SK-N-SH treated with all-trans-retinoic acid at 6 μM for 48 hours (cell line): ENCODE data around the gene WDR55.

Source experiments
- ATAC-seq: fragments of 200-7000 bp; cut with Tn5 transposase; 3 replicates; pipeline ENCODE4 v1.9.1; 2020; ENCODE audit warnings: mild to moderate bottlenecking, moderate library complexity
- ARNTL ChIP-seq: fragments of 450-650 bp; formaldehyde crosslinking; IDR thresholded peaks from 2 replicates; pipeline ENCODE4 v1.5.0; 2020; ENCODE audit warnings: low read depth, mild to moderate bottlenecking, moderate library complexity, borderline replicate concordance
- BACH2 ChIP-seq: fragments of 250-450 bp; sonication (Bioruptor Pico); IDR thresholded peaks from 2 replicates; pipeline ENCODE4 v1.9.0; 2021; ENCODE audit warnings: mild to moderate bottlenecking, borderline replicate concordance
- CSDC2 ChIP-seq: fragments of 250-450 bp; sonication (Bioruptor Pico); IDR thresholded peaks from 2 replicates; pipeline ENCODE4 v1.5.0; 2020; ENCODE audit warnings: mild to moderate bottlenecking, moderate library complexity
- ESRRG ChIP-seq: fragments of 250-450 bp; sonication (Bioruptor Pico); IDR thresholded peaks from 2 replicates; pipeline ENCODE4 v1.6.1; 2021; ENCODE audit warnings: mild to moderate bottlenecking
- GLIS3 ChIP-seq: fragments of 250-450 bp; sonication (Bioruptor Pico); IDR thresholded peaks from 2 replicates; pipeline ENCODE4 v1.5.0; 2020; ENCODE audit warnings: mild to moderate bottlenecking, moderate library complexity
- ISL1 ChIP-seq: fragments of 250-450 bp; sonication (Bioruptor Pico); IDR thresholded peaks from 2 replicates; pipeline ENCODE4 v2.1.2; 2022; ENCODE audit warnings: mild to moderate bottlenecking, moderate library complexity
- OSR1 ChIP-seq: fragments of 250-450 bp; sonication (Bioruptor Pico); IDR thresholded peaks from 2 replicates; pipeline ENCODE4 v1.8.0; 2022; ENCODE audit warnings: moderate library complexity, mild to moderate bottlenecking, inconsistent platforms
- PPARA ChIP-seq: fragments of 250-450 bp; sonication (Bioruptor Pico); IDR thresholded peaks from 2 replicates; pipeline ENCODE4 v1.5.0; 2020; ENCODE audit warnings: mild to moderate bottlenecking, borderline replicate concordance
- RARB ChIP-seq: fragments of 250-450 bp; sonication (Bioruptor Pico); IDR thresholded peaks from 2 replicates; pipeline ENCODE4 v1.8.0; 2021; ENCODE audit warnings: mild to moderate bottlenecking, moderate library complexity
- SNAI2 ChIP-seq: fragments of 250-450 bp; sonication (Bioruptor Pico); IDR thresholded peaks from 2 replicates; pipeline ENCODE4 v1.5.0; 2020; ENCODE audit warnings: mild to moderate bottlenecking, moderate library complexity
- TOX ChIP-seq: fragments of 250-450 bp; sonication (Bioruptor Pico); IDR thresholded peaks from 2 replicates; pipeline ENCODE4 v1.8.0; 2021; ENCODE audit warnings: mild to moderate bottlenecking, moderate library complexity, borderline replicate concordance
- ZC3H10 ChIP-seq: fragments of 250-450 bp; sonication (Bioruptor Pico); IDR thresholded peaks from 2 replicates; pipeline ENCODE4 v1.5.1; 2021; ENCODE audit warnings: mild to moderate bottlenecking, moderate library complexity
- ZFP3 ChIP-seq: fragments of 250-450 bp; sonication (Bioruptor Pico); IDR thresholded peaks from 2 replicates; pipeline ENCODE4 v1.5.0; 2020; ENCODE audit warnings: mild to moderate bottlenecking, moderate library complexity
- ZFP30 ChIP-seq: fragments of 450-650 bp; formaldehyde crosslinking; IDR thresholded peaks from 2 replicates; pipeline ENCODE4 v1.5.0; 2022; ENCODE audit warnings: mild to moderate bottlenecking, moderate library complexity
- ZNF565 ChIP-seq: fragments of 450-650 bp; formaldehyde crosslinking; conservative IDR thresholded peaks from 2 replicates; pipeline ENCODE4 v1.5.0; 2020; ENCODE audit warnings: low read depth, mild to moderate bottlenecking, moderate library complexity
- ZNF70 ChIP-seq: fragments of 450-650 bp; formaldehyde crosslinking; IDR thresholded peaks from 2 replicates; pipeline ENCODE4 v1.5.0; 2020; ENCODE audit warnings: mild to moderate bottlenecking, moderate library complexity
- ZNF8 ChIP-seq: fragments of 450-650 bp; formaldehyde crosslinking; IDR thresholded peaks from 2 replicates; pipeline ENCODE4 v1.5.0; 2020; ENCODE audit warnings: mild to moderate bottlenecking, moderate library complexity
- TF ChIP-seq, protein P1 (sequence below): fragments of 250-450 bp; sonication (Bioruptor Pico); IDR thresholded peaks from 2 replicates; pipeline ENCODE4 v1.5.1; 2021; ENCODE audit warnings: mild to moderate bottlenecking, moderate library complexity
- TF ChIP-seq, protein P2 (sequence below): fragments of 250-450 bp; sonication (Bioruptor Pico); IDR thresholded peaks from 2 replicates; pipeline ENCODE4 v1.8.0; 2021; ENCODE audit warnings: low read depth, mild to moderate bottlenecking, moderate library complexity, borderline replicate concordance
- TF ChIP-seq, protein P3 (sequence below): fragments of 250-450 bp; sonication (Bioruptor Pico); IDR thresholded peaks from 2 replicates; pipeline ENCODE4 v1.5.1; 2020; ENCODE audit warnings: low read depth, mild to moderate bottlenecking, moderate library complexity
- TF ChIP-seq, protein P4 (sequence below): fragments of 250-450 bp; sonication (Bioruptor Pico); IDR thresholded peaks from 2 replicates; pipeline ENCODE4 v1.8.0; 2020; ENCODE audit warnings: mild to moderate bottlenecking, moderate library complexity, borderline replicate concordance
- TF ChIP-seq, protein P5 (sequence below): fragments of 250-450 bp; sonication (Bioruptor Pico); IDR thresholded peaks from 2 replicates; pipeline ENCODE4 v1.5.0; 2020; ENCODE audit warnings: mild to moderate bottlenecking, moderate library complexity

WDR55 gene

DNA sequence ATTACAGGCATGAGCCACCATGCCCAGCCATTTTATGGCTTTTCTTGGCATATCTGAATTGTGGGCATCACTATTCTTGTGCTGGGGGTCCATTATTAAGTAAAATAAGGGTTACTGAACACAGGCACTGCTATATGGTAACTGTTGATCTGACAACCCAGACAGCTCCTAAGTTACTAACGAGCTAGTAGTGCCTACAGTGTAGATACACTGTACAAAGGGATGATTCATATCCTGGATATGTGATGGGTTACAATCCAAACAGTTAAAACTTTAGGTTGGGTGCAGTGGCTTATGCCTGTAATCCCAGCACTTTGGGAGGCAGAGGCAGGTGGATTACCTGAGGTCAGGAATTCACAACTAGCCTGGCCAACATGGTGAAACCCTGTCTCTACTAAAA is 36.0 kb upstream of the WDR55 start:
- TF ChIP-seq ARNTL (no peak), ZNF565 (CRISPR knock-in tag) (no peak), ZFP3 (CRISPR knock-in tag) (no peak), ZNF70 (CRISPR knock-in tag) (no peak), OSR1 (no peak), ISL1 (no peak), ZC3H10 (CRISPR knock-in tag) (no peak), TOX (CRISPR knock-in tag) (no peak), SNAI2 (CRISPR knock-in tag) (no peak), PPARA (CRISPR knock-in tag) (no peak)
- TF ChIP-seq, protein P1, sequence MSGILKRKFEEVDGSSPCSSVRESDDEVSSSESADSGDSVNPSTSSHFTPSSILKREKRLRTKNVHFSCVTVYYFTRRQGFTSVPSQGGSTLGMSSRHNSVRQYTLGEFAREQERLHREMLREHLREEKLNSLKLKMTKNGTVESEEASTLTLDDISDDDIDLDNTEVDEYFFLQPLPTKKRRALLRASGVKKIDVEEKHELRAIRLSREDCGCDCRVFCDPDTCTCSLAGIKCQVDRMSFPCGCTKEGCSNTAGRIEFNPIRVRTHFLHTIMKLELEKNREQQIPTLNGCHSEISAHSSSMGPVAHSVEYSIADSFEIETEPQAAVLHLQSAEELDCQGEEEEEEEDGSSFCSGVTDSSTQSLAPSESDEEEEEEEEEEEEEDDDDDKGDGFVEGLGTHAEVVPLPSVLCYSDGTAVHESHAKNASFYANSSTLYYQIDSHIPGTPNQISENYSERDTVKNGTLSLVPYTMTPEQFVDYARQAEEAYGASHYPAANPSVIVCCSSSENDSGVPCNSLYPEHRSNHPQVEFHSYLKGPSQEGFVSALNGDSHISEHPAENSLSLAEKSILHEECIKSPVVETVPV (CRISPR knock-in tag), result no peak
- TF ChIP-seq, protein P2, sequence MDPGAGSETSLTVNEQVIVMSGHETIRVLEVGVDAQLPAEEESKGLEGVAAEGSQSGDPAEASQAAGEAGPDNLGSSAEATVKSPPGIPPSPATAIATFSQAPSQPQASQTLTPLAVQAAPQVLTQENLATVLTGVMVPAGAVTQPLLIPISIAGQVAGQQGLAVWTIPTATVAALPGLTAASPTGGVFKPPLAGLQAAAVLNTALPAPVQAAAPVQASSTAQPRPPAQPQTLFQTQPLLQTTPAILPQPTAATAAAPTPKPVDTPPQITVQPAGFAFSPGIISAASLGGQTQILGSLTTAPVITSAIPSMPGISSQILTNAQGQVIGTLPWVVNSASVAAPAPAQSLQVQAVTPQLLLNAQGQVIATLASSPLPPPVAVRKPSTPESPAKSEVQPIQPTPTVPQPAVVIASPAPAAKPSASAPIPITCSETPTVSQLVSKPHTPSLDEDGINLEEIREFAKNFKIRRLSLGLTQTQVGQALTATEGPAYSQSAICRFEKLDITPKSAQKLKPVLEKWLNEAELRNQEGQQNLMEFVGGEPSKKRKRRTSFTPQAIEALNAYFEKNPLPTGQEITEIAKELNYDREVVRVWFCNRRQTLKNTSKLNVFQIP (CRISPR knock-in tag), result no peak
- TF ChIP-seq, protein P3, sequence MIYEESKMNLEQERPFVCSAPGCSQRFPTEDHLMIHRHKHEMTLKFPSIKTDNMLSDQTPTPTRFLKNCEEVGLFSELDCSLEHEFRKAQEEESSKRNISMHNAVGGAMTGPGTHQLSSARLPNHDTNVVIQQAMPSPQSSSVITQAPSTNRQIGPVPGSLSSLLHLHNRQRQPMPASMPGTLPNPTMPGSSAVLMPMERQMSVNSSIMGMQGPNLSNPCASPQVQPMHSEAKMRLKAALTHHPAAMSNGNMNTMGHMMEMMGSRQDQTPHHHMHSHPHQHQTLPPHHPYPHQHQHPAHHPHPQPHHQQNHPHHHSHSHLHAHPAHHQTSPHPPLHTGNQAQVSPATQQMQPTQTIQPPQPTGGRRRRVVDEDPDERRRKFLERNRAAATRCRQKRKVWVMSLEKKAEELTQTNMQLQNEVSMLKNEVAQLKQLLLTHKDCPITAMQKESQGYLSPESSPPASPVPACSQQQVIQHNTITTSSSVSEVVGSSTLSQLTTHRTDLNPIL (CRISPR knock-in tag), result no peak
- TF ChIP-seq, all 23 proteins: peak for 0
- ATAC-seq, result no peak

DNA sequence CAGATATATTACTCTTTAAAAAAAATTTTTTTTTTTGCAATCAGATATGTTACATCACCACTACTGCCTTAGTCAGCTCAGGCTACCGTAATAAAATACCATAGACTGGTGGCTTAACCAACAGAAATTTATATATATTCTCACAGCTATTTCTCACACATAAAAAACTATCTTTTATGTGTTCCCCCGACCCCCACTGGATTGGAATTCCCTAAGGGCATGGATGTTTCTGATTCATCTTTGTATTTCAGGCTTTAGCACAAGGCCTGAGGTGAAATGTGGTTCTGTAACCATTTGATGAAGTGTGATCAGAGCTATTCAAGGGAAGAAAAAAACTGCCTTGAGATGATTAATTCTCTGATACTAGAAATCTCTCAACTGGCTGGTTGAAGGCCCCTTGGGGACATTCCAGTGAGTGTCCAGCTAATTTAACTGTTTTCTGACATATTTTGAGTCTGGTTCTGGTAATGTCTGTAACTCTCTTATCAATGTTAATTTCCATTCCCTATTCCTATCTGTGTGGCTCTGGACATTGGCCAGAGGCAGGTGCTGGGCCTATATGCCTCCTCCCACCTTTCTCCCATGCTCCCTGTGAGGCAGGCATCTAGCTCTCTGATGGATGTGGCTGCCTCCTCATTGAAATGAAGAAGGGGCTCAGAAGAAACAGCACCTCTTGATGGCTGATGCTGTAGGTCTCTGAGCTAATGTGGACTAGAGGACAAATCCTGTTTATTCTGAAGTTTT is 34.2 kb upstream of the WDR55 start:
- ATAC-seq, result no peak
- TF ChIP-seq CSDC2 (CRISPR knock-in tag) (no peak), PPARA (CRISPR knock-in tag) (no peak)
- TF ChIP-seq, protein P4, sequence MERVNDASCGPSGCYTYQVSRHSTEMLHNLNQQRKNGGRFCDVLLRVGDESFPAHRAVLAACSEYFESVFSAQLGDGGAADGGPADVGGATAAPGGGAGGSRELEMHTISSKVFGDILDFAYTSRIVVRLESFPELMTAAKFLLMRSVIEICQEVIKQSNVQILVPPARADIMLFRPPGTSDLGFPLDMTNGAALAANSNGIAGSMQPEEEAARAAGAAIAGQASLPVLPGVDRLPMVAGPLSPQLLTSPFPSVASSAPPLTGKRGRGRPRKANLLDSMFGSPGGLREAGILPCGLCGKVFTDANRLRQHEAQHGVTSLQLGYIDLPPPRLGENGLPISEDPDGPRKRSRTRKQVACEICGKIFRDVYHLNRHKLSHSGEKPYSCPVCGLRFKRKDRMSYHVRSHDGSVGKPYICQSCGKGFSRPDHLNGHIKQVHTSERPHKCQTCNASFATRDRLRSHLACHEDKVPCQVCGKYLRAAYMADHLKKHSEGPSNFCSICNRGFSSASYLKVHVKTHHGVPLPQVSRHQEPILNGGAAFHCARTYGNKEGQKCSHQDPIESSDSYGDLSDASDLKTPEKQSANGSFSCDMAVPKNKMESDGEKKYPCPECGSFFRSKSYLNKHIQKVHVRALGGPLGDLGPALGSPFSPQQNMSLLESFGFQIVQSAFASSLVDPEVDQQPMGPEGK (CRISPR knock-in tag), result no peak
- TF ChIP-seq, all 23 proteins: peak for 0

DNA sequence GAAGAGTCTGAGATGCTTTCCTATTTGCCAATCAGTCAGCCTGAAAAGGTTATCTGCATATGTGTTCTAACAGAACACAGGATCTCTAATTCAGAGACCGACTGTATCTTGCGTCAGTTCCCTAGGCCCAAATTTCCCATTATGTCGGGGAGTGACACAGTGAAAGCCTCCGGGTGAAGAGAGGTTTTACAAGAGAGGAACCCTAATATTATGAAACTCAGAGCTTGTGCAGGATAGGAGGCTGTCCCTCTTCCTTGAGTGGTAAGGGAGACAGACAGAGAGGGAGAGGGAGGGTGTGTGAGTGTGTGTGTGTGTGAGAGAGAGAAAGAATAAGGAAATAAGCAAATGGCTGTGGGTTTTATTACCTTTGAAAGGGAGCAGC is 33.7 kb upstream of the WDR55 start:
- TF ChIP-seq ZNF565 (CRISPR knock-in tag) (no peak), ZFP3 (CRISPR knock-in tag) (no peak), TOX (CRISPR knock-in tag) (no peak), GLIS3 (CRISPR knock-in tag) (no peak), ZNF8 (CRISPR knock-in tag) (no peak), RARB (CRISPR knock-in tag) (no peak), BACH2 (CRISPR knock-in tag) (no peak), ISL1 (no peak), ZFP30 (no peak), PPARA (CRISPR knock-in tag) (no peak), ARNTL (no peak), ESRRG (CRISPR knock-in tag) (no peak)
- TF ChIP-seq, protein P5, sequence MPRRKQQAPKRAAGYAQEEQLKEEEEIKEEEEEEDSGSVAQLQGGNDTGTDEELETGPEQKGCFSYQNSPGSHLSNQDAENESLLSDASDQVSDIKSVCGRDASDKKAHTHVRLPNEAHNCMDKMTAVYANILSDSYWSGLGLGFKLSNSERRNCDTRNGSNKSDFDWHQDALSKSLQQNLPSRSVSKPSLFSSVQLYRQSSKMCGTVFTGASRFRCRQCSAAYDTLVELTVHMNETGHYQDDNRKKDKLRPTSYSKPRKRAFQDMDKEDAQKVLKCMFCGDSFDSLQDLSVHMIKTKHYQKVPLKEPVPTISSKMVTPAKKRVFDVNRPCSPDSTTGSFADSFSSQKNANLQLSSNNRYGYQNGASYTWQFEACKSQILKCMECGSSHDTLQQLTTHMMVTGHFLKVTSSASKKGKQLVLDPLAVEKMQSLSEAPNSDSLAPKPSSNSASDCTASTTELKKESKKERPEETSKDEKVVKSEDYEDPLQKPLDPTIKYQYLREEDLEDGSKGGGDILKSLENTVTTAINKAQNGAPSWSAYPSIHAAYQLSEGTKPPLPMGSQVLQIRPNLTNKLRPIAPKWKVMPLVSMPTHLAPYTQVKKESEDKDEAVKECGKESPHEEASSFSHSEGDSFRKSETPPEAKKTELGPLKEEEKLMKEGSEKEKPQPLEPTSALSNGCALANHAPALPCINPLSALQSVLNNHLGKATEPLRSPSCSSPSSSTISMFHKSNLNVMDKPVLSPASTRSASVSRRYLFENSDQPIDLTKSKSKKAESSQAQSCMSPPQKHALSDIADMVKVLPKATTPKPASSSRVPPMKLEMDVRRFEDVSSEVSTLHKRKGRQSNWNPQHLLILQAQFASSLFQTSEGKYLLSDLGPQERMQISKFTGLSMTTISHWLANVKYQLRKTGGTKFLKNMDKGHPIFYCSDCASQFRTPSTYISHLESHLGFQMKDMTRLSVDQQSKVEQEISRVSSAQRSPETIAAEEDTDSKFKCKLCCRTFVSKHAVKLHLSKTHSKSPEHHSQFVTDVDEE (CRISPR knock-in tag), result no peak
- TF ChIP-seq, protein P2 (CRISPR knock-in tag), result no peak
- TF ChIP-seq, protein P1 (CRISPR knock-in tag), result no peak
- ATAC-seq, result no peak
